Measurements from ENCODE around the gene CTBP1.

The CTBP1 gene

GRCh38 chr4:1290165-1290977 lies 41.4 kb upstream of the CTBP1 start:
- DNase-seq (ENCODE audit: low spot score in 2 of 2) (no peak), ATAC-seq (peak; percentile 68)
- peaks cover 33% of the 10 kb centered on the region for H3K36me3 Mint-ChIP-seq
- peak overlapping the region; percentile 95 for H3K4me3 Mint-ChIP-seq
- H3K4me1 Mint-ChIP-seq = peaks cover 46% of the 10 kb centered on the region
- no peaks in the 10 kb centered on the region for H3K9me3 Mint-ChIP-seq
- peak overlapping the region; percentile 96 for H3K27ac Mint-ChIP-seq

GRCh38 chr4:1289207-1290164 lies 40.6 kb upstream of the CTBP1 start, which contains the start of gene MAEA:
TSS of gene MAEA (plus strand) at chr4:1289891. CDS start at chr4:1289914, 23 bp downstream.
- H3K4me1 Mint-ChIP-seq = peaks cover 38% of the 10 kb centered on the region
- H3K27ac Mint-ChIP-seq = peak within 1 kb of the TSS; percentile 96
- peak within 1 kb of the TSS; percentile 95 for H3K4me3 Mint-ChIP-seq
- ATAC-seq (peak; percentile 96), DNase-seq (ENCODE audit: low spot score in 2 of 2) (peak; percentile 93 to 99)
- H3K36me3 Mint-ChIP-seq = peaks cover 33% of the 10 kb centered on the region
- H3K9me3 Mint-ChIP-seq = no peaks in the 10 kb centered on the region

GRCh38 chr4:1288786-1289185 lies 39.9 kb upstream of the CTBP1 start:
- H3K4me1 Mint-ChIP-seq = peaks cover 32% of the 10 kb centered on the region
- ATAC-seq (no peak), DNase-seq (ENCODE audit: low spot score in 2 of 2) (no peak)
- H3K36me3 Mint-ChIP-seq = peaks cover 32% of the 10 kb centered on the region
- peak overlapping the region; percentile 96 for H3K27ac Mint-ChIP-seq
- no peaks in the 10 kb centered on the region for H3K9me3 Mint-ChIP-seq
- H3K4me3 Mint-ChIP-seq = peak overlapping the region; percentile 95

GRCh38 chr4:1285790-1286553 lies 37.0 kb upstream of the CTBP1 start:
- Mint-ChIP-seq H3K27ac (no peak overlapping the region), H3K4me3 (no peak overlapping the region), H3K4me1 (peaks cover 7% of the 10 kb centered on the region), H3K9me3 (no peaks in the 10 kb centered on the region), H3K36me3 (peaks cover 14% of the 10 kb centered on the region)
- DNase-seq (ENCODE audit: low spot score in 2 of 2) (no peak), ATAC-seq (no peak)

- H3K4me3 Mint-ChIP-seq = no peak overlapping the region
- ATAC-seq = no peak
- H3K9me3 Mint-ChIP-seq = no peaks in the 10 kb centered on the region
- no peak overlapping the region for H3K27ac Mint-ChIP-seq
- no peaks in the 10 kb centered on the region for H3K4me1 Mint-ChIP-seq
- H3K36me3 Mint-ChIP-seq = peaks cover 10% of the 10 kb centered on the region
- no peak for DNase-seq (ENCODE audit: low spot score in 2 of 2)
Observed at GRCh38 chr4:1285151-1285789, 36.3 kb upstream of the CTBP1 start.

- peaks cover 7% of the 10 kb centered on the region for H3K4me1 Mint-ChIP-seq
- no peak for DNase-seq (ENCODE audit: low spot score in 2 of 2)
- H3K4me3 Mint-ChIP-seq = no peak overlapping the region
- H3K27ac Mint-ChIP-seq = no peak overlapping the region
- no peak for ATAC-seq
- H3K9me3 Mint-ChIP-seq = no peaks in the 10 kb centered on the region
- no peaks in the 10 kb centered on the region for H3K36me3 Mint-ChIP-seq
Observed at GRCh38 chr4:1283711-1284110, 34.8 kb upstream of the CTBP1 start.

- H3K4me3 Mint-ChIP-seq = no peak overlapping the region
- no peak overlapping the region for H3K27ac Mint-ChIP-seq
- peaks cover 14% of the 10 kb centered on the region for H3K4me1 Mint-ChIP-seq
- no peaks in the 10 kb centered on the region for H3K9me3 Mint-ChIP-seq
- no peaks in the 10 kb centered on the region for H3K36me3 Mint-ChIP-seq
- no peak for DNase-seq (ENCODE audit: low spot score in 2 of 2)
- ATAC-seq = no peak
Observed at GRCh38 chr4:1279253-1279652, 30.3 kb upstream of the CTBP1 start.

- H3K36me3 Mint-ChIP-seq = no peaks in the 10 kb centered on the region
- peaks cover 14% of the 10 kb centered on the region for H3K4me1 Mint-ChIP-seq
Observed at GRCh38 chr4:1277667-1278665, 29.0 kb upstream of the CTBP1 start.

GRCh38 chr4:1276984-1277383 lies 28.1 kb upstream of the CTBP1 start:
- Mint-ChIP-seq H3K36me3 (no peaks in the 10 kb centered on the region), H3K4me3 (no peak overlapping the region), H3K9me3 (no peaks in the 10 kb centered on the region), H3K27ac (no peak overlapping the region), H3K4me1 (peaks cover 14% of the 10 kb centered on the region)
- no peak for DNase-seq (ENCODE audit: low spot score in 2 of 2)
- ATAC-seq = no peak

More at GRCh38 chr4:1277667-1278665, 29.0 kb upstream of the CTBP1 start:
- Mint-ChIP-seq H3K27ac (no peak overlapping the region), H3K9me3 (no peaks in the 10 kb centered on the region), H3K4me3 (no peak overlapping the region)
- ATAC-seq (peak; percentile 78), DNase-seq (ENCODE audit: low spot score in 2 of 2) (no peak)

GRCh38 chr4:1274871-1275270 lies 25.9 kb upstream of the CTBP1 start:
- no peak overlapping the region for H3K27ac Mint-ChIP-seq

GRCh38 chr4:1271686-1272085 lies 22.8 kb upstream of the CTBP1 start:
- ATAC-seq (no peak), DNase-seq (ENCODE audit: low spot score in 2 of 2) (no peak)
- peaks cover 15% of the 10 kb centered on the region for H3K4me1 Mint-ChIP-seq
- no peaks in the 10 kb centered on the region for H3K9me3 Mint-ChIP-seq
- H3K27ac Mint-ChIP-seq = no peak overlapping the region
- no peak overlapping the region for H3K4me3 Mint-ChIP-seq
- H3K36me3 Mint-ChIP-seq = no peaks in the 10 kb centered on the region

More at GRCh38 chr4:1274871-1275270, 25.9 kb upstream of the CTBP1 start:
- DNase-seq (ENCODE audit: low spot score in 2 of 2) = no peak
- Mint-ChIP-seq H3K36me3 (no peaks in the 10 kb centered on the region), H3K4me3 (no peak overlapping the region), H3K9me3 (no peaks in the 10 kb centered on the region), H3K4me1 (peaks cover 14% of the 10 kb centered on the region)
- no peak for ATAC-seq

GRCh38 chr4:1269209-1269608 lies 20.3 kb upstream of the CTBP1 start:
- Mint-ChIP-seq H3K4me3 (no peak overlapping the region), H3K36me3 (no peaks in the 10 kb centered on the region), H3K9me3 (no peaks in the 10 kb centered on the region), H3K27ac (no peak overlapping the region), H3K4me1 (peaks cover 15% of the 10 kb centered on the region)
- ATAC-seq (no peak), DNase-seq (ENCODE audit: low spot score in 2 of 2) (no peak)

- H3K9me3 Mint-ChIP-seq = no peaks in the 10 kb centered on the region
- H3K27ac Mint-ChIP-seq = peak overlapping the region; percentile 92
- peaks cover 15% of the 10 kb centered on the region for H3K4me1 Mint-ChIP-seq
- DNase-seq (ENCODE audit: low spot score in 2 of 2) (no peak), ATAC-seq (peak; percentile 72)
- H3K4me3 Mint-ChIP-seq = peak overlapping the region; percentile 71
- H3K36me3 Mint-ChIP-seq = no peaks in the 10 kb centered on the region
Observed at GRCh38 chr4:1266881-1267763, 18.2 kb upstream of the CTBP1 start.
